Glutamatergic neuron (in vitro differentiated cells): Measurements from ENCODE around the gene SFN. TPM values are rescaled to one million over a fixed set of nuclear protein-coding genes. Genes with fewer than 3 reads are reported as not detected.
"Not testable (repeated sequence)": the region's sequence is repeated elsewhere in the genome, so short reads cannot be mapped to it uniquely, and the experiment has no call there.

Experiments used
- DNase-seq: peaks from one replicate; pipeline ENCODE4 v3.0.0; 2022
- H3K27ac Mint-ChIP-seq: one replicate; pipeline ENCODE4 v1.8.0; 2020; ENCODE audit warnings: mild to moderate bottlenecking, mixed read lengths, inconsistent platforms; ENCODE audit not compliant: unreplicated experiment
- H3K27me3 Mint-ChIP-seq: one replicate; pipeline ENCODE4 v1.8.0; 2020; ENCODE audit warnings: mild to moderate bottlenecking, moderate library complexity, mixed read lengths, inconsistent platforms; ENCODE audit not compliant: unreplicated experiment
- H3K36me3 Mint-ChIP-seq: one replicate; pipeline ENCODE4 v1.8.0; 2020; ENCODE audit warnings: mild to moderate bottlenecking, mixed read lengths, inconsistent platforms; ENCODE audit not compliant: unreplicated experiment
- H3K4me1 Mint-ChIP-seq: one replicate; pipeline ENCODE4 v1.8.0; 2020; ENCODE audit warnings: mild to moderate bottlenecking, low read depth, mixed read lengths, inconsistent platforms; ENCODE audit not compliant: unreplicated experiment
- H3K4me3 Mint-ChIP-seq: one replicate; pipeline ENCODE4 v1.8.0; 2020; ENCODE audit warnings: mild to moderate bottlenecking, mixed read lengths, inconsistent platforms; ENCODE audit not compliant: unreplicated experiment
- H3K9me3 Mint-ChIP-seq: one replicate; pipeline ENCODE4 v1.8.0; 2020; ENCODE audit warnings: mild to moderate bottlenecking, moderate library complexity, mixed read lengths, inconsistent platforms; ENCODE audit not compliant: unreplicated experiment
- total RNA-seq: library from RNA; stranded (reverse); fragmentation: NEBNext Ultra II Directional; extraction: Animal tissue kit (Norgen Biotek cat#: 25700); gene quantifications from one replicate; pipeline ENCODE4 v1.2.1, GENCODE V29; 2021; ENCODE audit not compliant: unreplicated experiment
- TF ChIP-seq, protein P1 (sequence below): fragments of 200-600 bp; sonication (generic); IDR thresholded peaks from one replicate; pipeline ENCODE4 v1.5.0; 2021; ENCODE audit not compliant: partially characterized antibody, unreplicated experiment

SFN gene
- total RNA-seq, 1 donor from 2014 or later, result 0.42 TPM

DNA sequence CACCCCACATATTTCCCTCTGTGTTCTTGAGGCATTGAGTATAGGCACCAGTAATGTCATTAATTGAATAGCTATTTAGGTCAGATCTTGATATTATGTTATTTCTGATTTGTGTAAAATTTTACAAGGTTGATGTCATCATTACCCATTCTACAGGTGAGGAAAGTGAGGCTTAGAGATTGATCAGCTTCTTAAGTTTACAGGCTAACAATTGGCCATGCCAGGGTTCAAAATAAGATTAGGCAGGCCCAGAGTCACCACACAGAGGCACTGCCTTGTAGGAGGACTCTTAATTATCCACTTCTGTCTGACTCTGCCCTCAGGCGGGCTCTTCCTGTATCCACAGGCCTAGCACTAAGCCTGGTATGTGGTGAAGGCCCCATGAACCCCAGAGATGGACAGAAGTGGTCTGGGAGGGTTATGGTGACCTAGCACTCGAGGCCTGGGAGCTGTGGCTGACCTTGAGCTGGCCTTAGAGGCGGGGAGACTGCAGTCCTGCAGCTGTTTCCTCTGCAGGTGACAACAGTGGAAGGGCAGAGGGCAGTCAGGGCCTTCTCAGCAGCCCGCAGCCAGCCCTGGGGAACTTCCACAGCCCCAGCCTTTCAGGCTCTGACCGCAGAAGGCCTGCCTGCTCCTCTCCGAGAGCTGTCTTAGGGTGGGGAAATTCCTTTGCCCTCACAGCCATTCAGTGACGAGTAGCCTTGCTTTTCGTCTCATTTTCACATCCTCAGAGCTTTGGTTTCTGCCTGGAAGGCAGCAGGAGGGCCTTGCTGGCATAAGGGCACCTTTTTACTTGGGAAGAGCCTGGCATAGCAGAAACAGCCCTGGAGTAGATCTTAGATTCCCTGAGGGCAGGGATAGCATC lies 24.2 kb upstream of the SFN start:
- Mint-ChIP-seq H3K4me3 (no peak overlapping the region), H3K4me1 (no peaks in the 10 kb centered on the region), H3K36me3 (no peaks in the 10 kb centered on the region), H3K9me3 (no peaks in the 10 kb centered on the region), H3K27ac (no peak overlapping the region), H3K27me3 (peaks cover 7% of the 10 kb centered on the region)
- no peak for DNase-seq
- TF ChIP-seq, protein P1, sequence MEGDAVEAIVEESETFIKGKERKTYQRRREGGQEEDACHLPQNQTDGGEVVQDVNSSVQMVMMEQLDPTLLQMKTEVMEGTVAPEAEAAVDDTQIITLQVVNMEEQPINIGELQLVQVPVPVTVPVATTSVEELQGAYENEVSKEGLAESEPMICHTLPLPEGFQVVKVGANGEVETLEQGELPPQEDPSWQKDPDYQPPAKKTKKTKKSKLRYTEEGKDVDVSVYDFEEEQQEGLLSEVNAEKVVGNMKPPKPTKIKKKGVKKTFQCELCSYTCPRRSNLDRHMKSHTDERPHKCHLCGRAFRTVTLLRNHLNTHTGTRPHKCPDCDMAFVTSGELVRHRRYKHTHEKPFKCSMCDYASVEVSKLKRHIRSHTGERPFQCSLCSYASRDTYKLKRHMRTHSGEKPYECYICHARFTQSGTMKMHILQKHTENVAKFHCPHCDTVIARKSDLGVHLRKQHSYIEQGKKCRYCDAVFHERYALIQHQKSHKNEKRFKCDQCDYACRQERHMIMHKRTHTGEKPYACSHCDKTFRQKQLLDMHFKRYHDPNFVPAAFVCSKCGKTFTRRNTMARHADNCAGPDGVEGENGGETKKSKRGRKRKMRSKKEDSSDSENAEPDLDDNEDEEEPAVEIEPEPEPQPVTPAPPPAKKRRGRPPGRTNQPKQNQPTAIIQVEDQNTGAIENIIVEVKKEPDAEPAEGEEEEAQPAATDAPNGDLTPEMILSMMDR, result no peak

GRCh38 chr1:26839339-26839722 lies 23.6 kb upstream of the SFN start:
- Mint-ChIP-seq H3K27ac (no peak overlapping the region), H3K9me3 (no peaks in the 10 kb centered on the region), H3K36me3 (no peaks in the 10 kb centered on the region), H3K4me3 (no peak overlapping the region), H3K27me3 (peaks cover 5% of the 10 kb centered on the region), H3K4me1 (no peaks in the 10 kb centered on the region)
- TF ChIP-seq, protein P1, result no peak
- no peak for DNase-seq

DNA sequence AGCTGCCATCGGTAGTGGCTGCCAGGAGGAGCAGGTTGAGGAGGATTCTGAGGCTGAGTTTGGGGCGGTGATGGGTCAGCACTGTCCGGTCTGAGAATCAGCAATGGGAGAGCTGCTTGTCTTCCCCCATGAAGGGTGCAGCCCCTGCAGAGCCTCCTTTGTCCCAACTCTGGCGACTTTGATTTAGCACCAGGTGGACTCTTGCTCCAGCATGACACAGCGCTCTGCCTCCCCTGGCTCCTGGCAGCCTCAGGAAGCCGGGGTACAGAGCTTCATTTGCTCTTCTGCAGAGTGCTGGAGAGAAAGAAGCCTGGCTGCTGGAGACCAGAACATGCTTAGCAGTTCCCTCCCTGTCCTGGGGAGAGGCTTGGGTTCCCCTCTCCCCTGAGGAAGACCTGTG lies 23.2 kb upstream of the SFN start:
- TF ChIP-seq, protein P1, result no peak
- no peak overlapping the region for H3K4me3 Mint-ChIP-seq
- no peak for DNase-seq
- H3K9me3 Mint-ChIP-seq, result no peaks in the 10 kb centered on the region
- no peaks in the 10 kb centered on the region for H3K36me3 Mint-ChIP-seq
- no peak overlapping the region for H3K27ac Mint-ChIP-seq
- no peaks in the 10 kb centered on the region for H3K4me1 Mint-ChIP-seq
- H3K27me3 Mint-ChIP-seq, result peaks cover 5% of the 10 kb centered on the region

GRCh38 chr1:26844424-26845196 lies 18.3 kb upstream of the SFN start:
- TF ChIP-seq, protein P1, result no peak
- Mint-ChIP-seq H3K4me1 (no peaks in the 10 kb centered on the region), H3K27ac (no peak overlapping the region), H3K36me3 (no peaks in the 10 kb centered on the region), H3K4me3 (no peak overlapping the region), H3K9me3 (no peaks in the 10 kb centered on the region), H3K27me3 (no peaks in the 10 kb centered on the region)
- no peak for DNase-seq

DNA sequence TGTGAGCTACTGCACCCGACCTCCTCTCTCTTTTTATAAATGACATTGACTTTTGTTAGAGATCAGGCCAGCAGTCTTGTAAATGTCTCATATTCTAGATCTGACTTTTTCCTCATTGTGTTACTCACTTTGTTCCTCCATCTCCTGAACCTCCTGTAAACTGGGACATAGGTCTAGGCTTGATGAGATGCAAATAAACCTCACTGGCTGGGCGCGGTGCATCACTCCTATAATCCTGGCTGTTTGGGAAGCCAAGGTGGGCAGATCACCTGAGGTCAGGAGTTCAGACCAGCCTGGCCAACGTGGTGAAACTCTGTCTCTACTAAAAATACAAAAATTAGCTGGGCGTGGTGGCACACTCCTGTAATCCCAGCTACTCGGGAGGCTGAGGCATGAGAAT lies 15.1 kb upstream of the SFN start:
- not testable (repeated sequence) for H3K4me1 Mint-ChIP-seq, H3K36me3 Mint-ChIP-seq, H3K27ac Mint-ChIP-seq, H3K27me3 Mint-ChIP-seq, H3K4me3 Mint-ChIP-seq, DNase-seq, H3K9me3 Mint-ChIP-seq
